Esophagus (tissue), 2 donors: ENCODE measurements around the gene SLC27A3. TPM values are rescaled to one million over a fixed set of nuclear protein-coding genes. Genes with fewer than 3 reads are reported as not detected.

Experiments used
- H3K27ac ChIP-seq, 2 donors: one replicate each; pipeline ENCODE4 v1.5.1; 2013; ENCODE audit warnings: low read depth in 2 of 2, mild to moderate bottlenecking in 2 of 2, inconsistent platforms in 1 of 2, low read length in 1 of 2, moderate library complexity in 1 of 2
- H3K27me3 ChIP-seq, 2 donors: one replicate each; pipeline ENCODE4 v1.6.1; 2013; ENCODE audit warnings: low read length in 2 of 2, control low read depth in 1 of 2, mild to moderate bottlenecking in 1 of 2; ENCODE audit not compliant: insufficient read depth in 2 of 2, control insufficient read depth in 1 of 2
- H3K36me3 ChIP-seq, 2 donors: one replicate each; pipeline ENCODE4 v1.6.1; 2013; ENCODE audit warnings: low read length in 1 of 2; ENCODE audit not compliant: control insufficient read depth in 2 of 2, insufficient read depth in 2 of 2
- H3K4me1 ChIP-seq, 2 donors: one replicate each; pipeline ENCODE4 v1.6.1; 2013; ENCODE audit warnings: low read length in 1 of 2; ENCODE audit not compliant: control insufficient read depth in 2 of 2, insufficient read depth in 2 of 2
- H3K4me3 ChIP-seq, 2 donors: one replicate each; pipeline ENCODE4 v1.5.1; 2013; ENCODE audit warnings: low read length in 2 of 2, mild to moderate bottlenecking in 2 of 2, low read depth in 1 of 2, moderate library complexity in 1 of 2
- H3K9me3 ChIP-seq, 2 donors: one replicate each; pipeline ENCODE4 v1.6.1; 2013; ENCODE audit warnings: mild to moderate bottlenecking in 2 of 2, low read depth in 1 of 2, low read length in 1 of 2, moderate library complexity in 1 of 2; ENCODE audit not compliant: control insufficient read depth in 2 of 2, insufficient read depth in 1 of 2
- WGBS, 2 donors: extraction: QIAGEN DNeasy Blood & Tissue Kit; methylation state at CpG; one replicate each; pipeline ENCODE4 v1.1.7; 2013; 5-methylcytosine and 5-hydroxymethylcytosine counted together
- polyA plus RNA-seq, 2 donors: library from polyadenylated mRNA; stranded (reverse); fragments of 200-250 nt; gene quantifications; one replicate each; pipeline ENCODE4 v1.2.3, GENCODE V29; 2013
- donor health status: healthy with polysubstance abuse.
- donor health status: Bipolar disorder and iron deficiency.

The SLC27A3 gene
- polyA plus RNA-seq, 2 donors: 18.6 to 30.9 TPM

GRCh38 chr1:153790966-153791647 lies 15.9 kb downstream of the SLC27A3 start:
- Histone ChIP-seq H3K36me3 (no peaks in the 10 kb centered on the region), H3K27ac (peak overlapping the region; percentile 74 to 90), H3K27me3 (no peaks in the 10 kb centered on the region), H3K9me3 (no peaks in the 10 kb centered on the region), H3K4me3 (no peak overlapping the region), H3K4me1 (peaks cover 4 to 11% of the 10 kb centered on the region in 2 donors)
- WGBS, 2 donors: 62 to 68% methylated on average over 9 of the region's 9 CpGs

DNA sequence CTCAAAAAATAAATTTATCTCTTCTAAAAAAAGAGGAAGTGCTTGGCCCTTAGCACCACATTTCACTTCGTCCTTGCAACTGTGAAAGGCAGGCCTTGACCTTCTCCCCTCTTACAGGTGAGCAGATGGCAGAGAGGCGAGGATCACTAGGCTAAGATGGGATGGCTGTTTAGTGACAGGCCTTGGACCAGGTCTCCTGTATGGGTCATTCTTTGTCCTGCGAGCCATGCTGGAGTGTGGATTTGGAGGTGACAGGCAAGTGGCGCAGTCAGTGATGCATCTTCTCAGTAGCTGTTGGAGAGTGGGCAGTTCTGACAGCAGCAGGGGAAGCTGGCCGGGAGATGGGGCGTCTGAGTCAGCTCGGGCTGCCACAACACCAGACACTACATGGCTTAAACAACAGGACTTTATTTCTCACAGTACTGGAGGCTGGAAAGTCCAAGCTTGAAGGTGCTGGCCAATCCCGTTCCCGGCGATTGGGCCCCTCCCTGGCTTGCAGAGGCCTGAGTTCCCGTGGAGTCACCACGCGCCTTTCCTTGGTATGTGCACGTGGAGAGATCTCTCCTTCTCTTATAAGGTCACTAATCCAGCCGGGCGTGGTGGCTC lies 16.5 kb downstream of the SLC27A3 start:
- Histone ChIP-seq H3K9me3 (no peaks in the 10 kb centered on the region), H3K4me3 (no peak overlapping the region), H3K36me3 (no peaks in the 10 kb centered on the region), H3K4me1 (peaks cover 4 to 11% of the 10 kb centered on the region in 2 donors), H3K27me3 (no peaks in the 10 kb centered on the region), H3K27ac (peak overlapping the region; percentile 11 to 74)
- WGBS, 2 donors: 71 to 74% methylated on average over 16 of the region's 16 CpGs

GRCh38 chr1:153792631-153793041 lies 17.4 kb downstream of the SLC27A3 start:
- 90 to 93% methylated on average over 11 of the region's 11 CpGs for WGBS, 2 donors
- H3K27me3 ChIP-seq: no peaks in the 10 kb centered on the region
- H3K4me3 ChIP-seq: no peak overlapping the region
- H3K4me1 ChIP-seq: peaks cover 4 to 11% of the 10 kb centered on the region in 2 donors
- H3K27ac ChIP-seq: no peak overlapping the region
- H3K9me3 ChIP-seq: no peaks in the 10 kb centered on the region
- H3K36me3 ChIP-seq: no peaks in the 10 kb centered on the region

DNA sequence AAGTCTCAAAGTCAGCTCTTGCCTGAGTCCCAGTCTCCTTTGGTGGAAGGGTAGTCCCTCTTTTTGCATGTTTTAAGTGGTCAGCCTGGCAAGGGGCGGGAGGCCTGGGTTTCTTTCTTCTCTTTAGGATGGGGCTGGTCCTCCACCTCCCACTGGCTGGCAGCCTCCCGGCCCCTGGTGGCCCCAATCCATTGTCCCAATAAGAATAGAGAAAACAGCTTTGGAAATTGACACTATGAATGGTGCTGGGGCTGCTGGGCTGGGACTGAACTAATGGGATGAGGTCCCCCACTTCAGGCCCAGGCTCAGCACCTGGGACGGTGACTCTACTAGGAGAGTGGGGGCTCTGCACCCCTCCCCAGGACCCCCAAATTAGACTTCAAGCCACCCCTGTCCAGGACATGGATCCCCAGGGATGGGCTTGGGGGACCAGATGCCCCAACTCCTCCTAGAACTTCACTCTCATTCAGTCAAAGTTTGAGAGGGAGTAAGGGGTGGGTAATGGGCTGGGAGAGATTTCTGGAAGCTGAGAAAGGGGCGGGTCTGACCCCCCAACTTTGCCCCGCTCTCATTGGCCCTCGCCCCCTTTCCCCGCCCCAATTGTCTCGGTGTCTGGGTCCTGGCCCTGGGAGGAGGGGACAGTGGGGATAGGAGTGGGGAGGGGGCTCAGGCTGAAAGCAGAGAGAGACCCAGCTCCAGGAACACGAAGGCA lies 18.2 kb downstream of the SLC27A3 start:
- H3K4me3 ChIP-seq: no peak overlapping the region
- H3K36me3 ChIP-seq: no peaks in the 10 kb centered on the region
- no peaks in the 10 kb centered on the region for H3K9me3 ChIP-seq
- peaks cover 4 to 11% of the 10 kb centered on the region in 2 donors for H3K4me1 ChIP-seq
- H3K27ac ChIP-seq: no peak overlapping the region
- H3K27me3 ChIP-seq: no peaks in the 10 kb centered on the region
- 79 to 82% methylated on average over 6 to 9 of the region's 9 CpGs for WGBS, 2 donors

- Histone ChIP-seq H3K27me3 (no peaks in the 10 kb centered on the region), H3K4me1 (peaks cover 4 to 11% of the 10 kb centered on the region in 2 donors), H3K27ac (no peak overlapping the region), H3K4me3 (no peak overlapping the region), H3K36me3 (no peaks in the 10 kb centered on the region), H3K9me3 (no peaks in the 10 kb centered on the region)
- WGBS, 2 donors: 80 to 85% methylated on average over 11 to 12 of the region's 12 CpGs
Measured at GRCh38 chr1:153793973-153794615, 18.9 kb downstream of the SLC27A3 start.

DNA sequence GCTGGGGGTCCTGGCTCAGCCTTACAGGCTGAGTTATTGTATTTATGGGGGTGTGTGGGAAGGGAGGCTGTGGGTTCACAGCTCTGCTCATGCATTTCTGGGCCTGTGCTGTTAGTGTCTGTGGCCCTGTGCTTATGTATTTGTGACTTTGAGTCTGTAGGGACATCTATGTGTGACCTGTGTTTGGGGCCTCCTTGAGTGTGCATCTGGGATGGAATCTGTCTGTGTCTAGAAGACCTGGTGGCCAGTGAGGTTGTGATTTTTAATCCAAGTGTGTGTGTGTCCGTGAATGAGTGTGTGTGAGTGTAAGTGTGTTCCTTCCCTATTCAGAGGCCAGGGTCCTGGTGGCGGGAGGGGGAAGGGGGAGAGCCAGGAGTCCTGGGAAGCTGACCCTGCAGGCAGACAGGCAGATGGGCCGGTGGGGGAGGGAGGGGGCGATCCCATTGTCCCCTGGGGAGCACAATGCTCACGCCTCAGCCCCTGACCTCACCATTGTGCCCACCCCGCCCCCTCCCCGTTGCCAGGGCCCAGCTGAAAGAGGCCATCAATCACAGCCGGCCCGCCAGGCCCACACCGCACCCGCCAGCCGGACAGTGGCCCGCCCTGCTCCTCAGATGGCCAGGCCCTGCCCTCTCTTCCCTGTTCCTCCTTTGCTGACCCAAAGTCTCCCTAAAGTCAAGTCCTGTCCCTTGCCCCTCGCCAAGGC lies 19.6 kb downstream of the SLC27A3 start:
- 46 to 69% methylated on average over 12 to 14 of the region's 14 CpGs for WGBS, 2 donors
- H3K4me3 ChIP-seq: no peak overlapping the region
- peaks cover 0 to 2% of the 10 kb centered on the region in 2 donors for H3K36me3 ChIP-seq
- H3K9me3 ChIP-seq: no peaks in the 10 kb centered on the region
- no peaks in the 10 kb centered on the region for H3K27me3 ChIP-seq
- peaks cover under 1 to 6% of the 10 kb centered on the region in 2 donors for H3K4me1 ChIP-seq
- no peak overlapping the region for H3K27ac ChIP-seq

GRCh38 chr1:153795330-153795837 lies 20.2 kb downstream of the SLC27A3 start:
- Histone ChIP-seq H3K4me3 (no peak overlapping the region), H3K27ac (no peak overlapping the region), H3K9me3 (no peaks in the 10 kb centered on the region), H3K27me3 (no peaks in the 10 kb centered on the region), H3K36me3 (peaks cover 0 to 5% of the 10 kb centered on the region in 2 donors), H3K4me1 (peaks cover 0 to 5% of the 10 kb centered on the region in 2 donors)
- 75 to 76% methylated on average over 16 to 18 of the region's 18 CpGs for WGBS, 2 donors

DNA sequence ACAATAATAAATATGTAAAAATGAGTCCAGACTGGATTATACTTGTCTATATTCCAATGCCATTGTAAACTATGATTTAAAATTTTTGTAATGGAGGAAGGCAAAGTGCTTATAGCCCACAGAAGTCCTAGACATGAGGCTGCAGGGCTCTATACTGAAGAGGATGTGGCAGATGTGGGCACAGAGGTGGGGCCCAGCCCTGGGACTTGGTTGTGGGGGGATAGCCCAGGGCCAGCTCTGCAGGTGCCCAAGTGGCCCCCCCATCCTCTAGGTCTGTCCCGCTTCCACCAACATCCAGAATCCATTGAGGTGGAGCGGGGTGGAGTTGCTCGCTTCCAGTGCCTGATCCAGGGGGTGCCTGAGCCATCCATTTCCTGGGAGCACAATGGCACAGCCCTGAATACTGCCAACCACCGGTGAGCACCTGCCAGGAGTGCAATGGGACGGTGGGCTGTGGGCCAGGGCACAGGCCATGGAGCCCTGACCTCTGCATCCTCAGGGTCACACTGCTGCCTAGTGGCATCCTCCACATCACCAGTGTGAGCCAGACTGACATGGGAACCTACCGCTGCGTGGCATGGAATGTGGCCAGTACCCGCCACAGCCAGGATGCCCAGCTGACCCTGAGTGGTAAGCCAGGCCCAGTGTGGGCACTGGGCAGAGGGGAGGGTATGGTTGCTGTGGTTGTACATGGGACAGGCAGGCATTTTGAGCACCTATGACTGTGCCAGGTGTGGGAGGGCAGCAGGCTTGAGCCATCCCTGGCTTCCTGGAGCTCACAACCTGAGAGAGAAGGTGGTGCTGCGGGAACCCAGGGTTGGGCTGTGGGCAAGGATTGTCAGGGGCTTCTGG lies 21.0 kb downstream of the SLC27A3 start:
- peaks cover 0 to 5% of the 10 kb centered on the region in 2 donors for H3K36me3 ChIP-seq
- no peaks in the 10 kb centered on the region for H3K27me3 ChIP-seq
- H3K4me3 ChIP-seq: no peak overlapping the region
- 84 to 85% methylated on average over 9 of the region's 9 CpGs for WGBS, 2 donors
- no peak overlapping the region for H3K27ac ChIP-seq
- peaks cover 0 to 5% of the 10 kb centered on the region in 2 donors for H3K4me1 ChIP-seq
- H3K9me3 ChIP-seq: no peaks in the 10 kb centered on the region
